ENCODE data around the gene PPP6R1.

GRCh38 chr19:55188625-55189024 lies 70.2 kb downstream of the PPP6R1 start:
- TF ChIP-seq, protein P1, sequence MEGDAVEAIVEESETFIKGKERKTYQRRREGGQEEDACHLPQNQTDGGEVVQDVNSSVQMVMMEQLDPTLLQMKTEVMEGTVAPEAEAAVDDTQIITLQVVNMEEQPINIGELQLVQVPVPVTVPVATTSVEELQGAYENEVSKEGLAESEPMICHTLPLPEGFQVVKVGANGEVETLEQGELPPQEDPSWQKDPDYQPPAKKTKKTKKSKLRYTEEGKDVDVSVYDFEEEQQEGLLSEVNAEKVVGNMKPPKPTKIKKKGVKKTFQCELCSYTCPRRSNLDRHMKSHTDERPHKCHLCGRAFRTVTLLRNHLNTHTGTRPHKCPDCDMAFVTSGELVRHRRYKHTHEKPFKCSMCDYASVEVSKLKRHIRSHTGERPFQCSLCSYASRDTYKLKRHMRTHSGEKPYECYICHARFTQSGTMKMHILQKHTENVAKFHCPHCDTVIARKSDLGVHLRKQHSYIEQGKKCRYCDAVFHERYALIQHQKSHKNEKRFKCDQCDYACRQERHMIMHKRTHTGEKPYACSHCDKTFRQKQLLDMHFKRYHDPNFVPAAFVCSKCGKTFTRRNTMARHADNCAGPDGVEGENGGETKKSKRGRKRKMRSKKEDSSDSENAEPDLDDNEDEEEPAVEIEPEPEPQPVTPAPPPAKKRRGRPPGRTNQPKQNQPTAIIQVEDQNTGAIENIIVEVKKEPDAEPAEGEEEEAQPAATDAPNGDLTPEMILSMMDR (IDR thresholded peaks at IDR 0.05) = no peak
- TF ChIP-seq EP300 (IDR thresholded peaks at IDR 0.05) (no peak), POLR2AphosphoS5 (IDR thresholded peaks at IDR 0.05) (no peak), POLR2A (IDR thresholded peaks at IDR 0.05) (no peak)
